Muscle layer of colon (tissue), 2 donors: ENCODE results near the gene ZNRD2.

Experiments
- H3K27ac ChIP-seq: one replicate; pipeline ENCODE4 v1.7.0; 2013; ENCODE audit warnings: low read depth, mild to moderate bottlenecking, low read length, moderate library complexity
- H3K27me3 ChIP-seq, 2 donors: one replicate each; pipeline ENCODE4 v1.7.0; 2013; ENCODE audit warnings: low read length in 2 of 2, mild to moderate bottlenecking in 2 of 2; ENCODE audit not compliant: insufficient read depth in 2 of 2, control insufficient read depth in 1 of 2
- H3K36me3 ChIP-seq: one replicate; pipeline ENCODE4 v1.7.0; 2013; ENCODE audit warnings: mild to moderate bottlenecking, low read length; ENCODE audit not compliant: insufficient read depth
- H3K4me1 ChIP-seq: one replicate; pipeline ENCODE4 v1.7.0; 2013; ENCODE audit warnings: mild to moderate bottlenecking, low read length; ENCODE audit not compliant: insufficient read depth
- H3K4me3 ChIP-seq, 2 donors: one replicate each; pipeline ENCODE4 v1.7.0; 2013; ENCODE audit warnings: low read length in 2 of 2, low read depth in 1 of 2, mild to moderate bottlenecking in 1 of 2, moderate library complexity in 1 of 2
- H3K9ac ChIP-seq: one replicate; pipeline ENCODE4 v1.7.0; 2013; ENCODE audit warnings: low read length
- H3K9me3 ChIP-seq: one replicate; pipeline ENCODE4 v1.7.0; 2013; ENCODE audit warnings: mild to moderate bottlenecking, low read length
- donor health status: abdominal sarcoma.
- donor health status: Adenocarcinoma of cecum.

ZNRD2 gene

GRCh38 chr11:65540290-65541092 lies 29.8 kb upstream of the ZNRD2 start:
- Histone ChIP-seq H3K9me3 (no peaks in the 10 kb centered on the region), H3K27me3 (no peaks in the 10 kb centered on the region), H3K4me1 (peaks cover 19% of the 10 kb centered on the region), H3K4me3 (peak overlapping the region; percentile 59 to 74), H3K27ac (peak overlapping the region; percentile 93), H3K36me3 (peaks cover 25% of the 10 kb centered on the region), H3K9ac (peak overlapping the region; percentile 71)

- H3K27me3 ChIP-seq = no peaks in the 10 kb centered on the region
- peak overlapping the region; percentile 71 for H3K9ac ChIP-seq
- peak overlapping the region; percentile 93 for H3K27ac ChIP-seq
- peaks cover 29% of the 10 kb centered on the region for H3K36me3 ChIP-seq
- H3K4me1 ChIP-seq = peaks cover 19% of the 10 kb centered on the region
- H3K9me3 ChIP-seq = no peaks in the 10 kb centered on the region
- H3K4me3 ChIP-seq = peak overlapping the region; percentile 59 to 74
Observed at GRCh38 chr11:65541093-65541982, 28.9 kb upstream of the ZNRD2 start.

GRCh38 chr11:65542738-65543390 lies 27.4 kb upstream of the ZNRD2 start:
- no peak overlapping the region for H3K4me3 ChIP-seq
- H3K27me3 ChIP-seq = no peaks in the 10 kb centered on the region
- H3K36me3 ChIP-seq = peaks cover 29% of the 10 kb centered on the region
- peaks cover 19% of the 10 kb centered on the region for H3K4me1 ChIP-seq
- H3K9me3 ChIP-seq = no peaks in the 10 kb centered on the region
- H3K27ac ChIP-seq = no peak overlapping the region
- H3K9ac ChIP-seq = no peak overlapping the region

GRCh38 chr11:65545853-65546216 lies 24.4 kb upstream of the ZNRD2 start:
- Histone ChIP-seq H3K9ac (no peak overlapping the region), H3K36me3 (peaks cover 46% of the 10 kb centered on the region), H3K27ac (no peak overlapping the region), H3K4me1 (peaks cover 13% of the 10 kb centered on the region), H3K27me3 (no peaks in the 10 kb centered on the region), H3K4me3 (no peak overlapping the region), H3K9me3 (no peaks in the 10 kb centered on the region)

- peaks cover 50% of the 10 kb centered on the region for H3K36me3 ChIP-seq
- peak overlapping the region; percentile 30 for H3K27ac ChIP-seq
- H3K9me3 ChIP-seq = no peaks in the 10 kb centered on the region
- H3K9ac ChIP-seq = no peak overlapping the region
- H3K4me3 ChIP-seq = no peak overlapping the region
- H3K4me1 ChIP-seq = peaks cover 8% of the 10 kb centered on the region
- H3K27me3 ChIP-seq = no peaks in the 10 kb centered on the region
Observed at GRCh38 chr11:65546217-65546958, 23.9 kb upstream of the ZNRD2 start.

GRCh38 chr11:65547446-65548125 lies 22.7 kb upstream of the ZNRD2 start:
- Histone ChIP-seq H3K9ac (no peak overlapping the region), H3K4me1 (peaks cover 4% of the 10 kb centered on the region), H3K4me3 (no peak overlapping the region), H3K9me3 (no peaks in the 10 kb centered on the region), H3K36me3 (peaks cover 56% of the 10 kb centered on the region), H3K27me3 (no peaks in the 10 kb centered on the region), H3K27ac (no peak overlapping the region)

GRCh38 chr11:65548395-65548794 lies 21.9 kb upstream of the ZNRD2 start:
- no peak overlapping the region for H3K9ac ChIP-seq
- no peaks in the 10 kb centered on the region for H3K9me3 ChIP-seq
- H3K27ac ChIP-seq = no peak overlapping the region
- peaks cover 53% of the 10 kb centered on the region for H3K36me3 ChIP-seq
- no peaks in the 10 kb centered on the region for H3K27me3 ChIP-seq
- H3K4me3 ChIP-seq = no peak overlapping the region
- peaks cover 4% of the 10 kb centered on the region for H3K4me1 ChIP-seq

GRCh38 chr11:65549096-65549495 lies 21.2 kb upstream of the ZNRD2 start:
- peaks cover 52% of the 10 kb centered on the region for H3K36me3 ChIP-seq
- no peak overlapping the region for H3K27ac ChIP-seq
- H3K9ac ChIP-seq = no peak overlapping the region
- H3K9me3 ChIP-seq = no peaks in the 10 kb centered on the region
- H3K4me1 ChIP-seq = peaks cover 4% of the 10 kb centered on the region
- no peaks in the 10 kb centered on the region for H3K27me3 ChIP-seq
- no peak overlapping the region for H3K4me3 ChIP-seq

- Histone ChIP-seq H3K27ac (no peak overlapping the region), H3K4me1 (peaks cover 28% of the 10 kb centered on the region), H3K27me3 (no peaks in the 10 kb centered on the region), H3K9ac (no peak overlapping the region), H3K9me3 (no peaks in the 10 kb centered on the region), H3K4me3 (no peak overlapping the region), H3K36me3 (peaks cover 38% of the 10 kb centered on the region)
Observed at GRCh38 chr11:65551572-65552387, 18.5 kb upstream of the ZNRD2 start.

- Histone ChIP-seq H3K27me3 (no peaks in the 10 kb centered on the region), H3K4me1 (peaks cover 35% of the 10 kb centered on the region), H3K27ac (no peak overlapping the region), H3K4me3 (no peak overlapping the region), H3K9me3 (no peaks in the 10 kb centered on the region), H3K9ac (no peak overlapping the region), H3K36me3 (peaks cover 38% of the 10 kb centered on the region)
Observed at GRCh38 chr11:65552388-65552951, 17.8 kb upstream of the ZNRD2 start.
